BJ (cell line): ENCODE data around the gene AAMP. TPM values are rescaled to one million over a fixed set of nuclear protein-coding genes. Genes with fewer than 3 reads are reported as not detected.
A peak's percentile ranks its signal among the peaks of the same experiment; 100 is the strongest.

Experiments
- CTCF ChIA-PET: fragments of 350-600 bp; formaldehyde crosslinking; extraction: SDS; loops from one replicate; lab custom pipeline; 2021; ENCODE audit warnings: antibody characterized with exemption, inconsistent platforms; lab: Yijun Ruan, JAX
- POLR2A ChIA-PET: fragments of 300-600 bp; sonication (Branson Sonifier 250); formaldehyde crosslinking; extraction: SDS; loops from one replicate; lab custom pipeline; 2021; ENCODE audit warnings: antibody characterized with exemption; lab: Charles Lee
- DNase-seq: peaks from one replicate; pipeline ENCODE4 v3.0.0-alpha.2; 2011; ENCODE audit warnings: low read depth
- H3K27me3 ChIP-seq: 2 replicates; pipeline ENCODE4 v1.6.0; 2011; ENCODE audit warnings: low read length; ENCODE audit not compliant: control insufficient read depth, insufficient read depth
- H3K36me3 ChIP-seq: 2 replicates; pipeline ENCODE4 v1.5.1; 2011; ENCODE audit warnings: low read length; ENCODE audit not compliant: control insufficient read depth, insufficient read depth
- H3K4me3 ChIP-seq: 2 replicates; pipeline ENCODE4 v1.5.1; 2011; ENCODE audit warnings: low read depth, mild to moderate bottlenecking, control low read depth, low read length
- polyA plus RNA-seq: library from polyadenylated mRNA; depleted of rRNA; stranded (reverse); fragments of >200 nt; gene quantifications from 2 replicates; pipeline ENCODE4 v1.2.3, GENCODE V29; 2011
- TF ChIP-seq, protein P1 (sequence below): IDR thresholded peaks from 2 replicates; pipeline ENCODE4 v1.5.1; 2011; ENCODE audit warnings: low read depth, mild to moderate bottlenecking, control low read depth, inconsistent platforms, low read length, moderate library complexity; ENCODE audit not compliant: insufficient read depth

Gene AAMP
- polyA plus RNA-seq, 1 experiment: 84.9 TPM

DNA sequence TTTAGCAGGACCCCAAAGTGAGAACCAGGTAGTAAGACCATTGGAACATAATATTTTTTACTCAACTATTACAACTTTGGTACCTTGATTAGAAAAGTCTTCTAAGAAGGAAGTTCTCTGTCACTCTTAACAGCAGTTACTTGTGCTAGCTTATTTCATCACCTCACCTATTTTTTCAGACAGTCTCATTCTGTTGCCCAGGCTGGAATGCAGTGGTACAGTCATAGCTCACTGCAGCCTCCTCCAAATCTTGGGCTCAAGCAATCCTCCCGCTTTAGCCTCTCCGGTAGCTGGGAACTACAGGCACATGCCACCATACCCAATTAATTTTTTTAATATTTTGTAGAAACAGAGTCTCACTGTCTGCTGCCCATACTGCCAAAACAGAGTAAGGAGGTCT is 34.9 kb downstream of the AAMP start:
- Histone ChIP-seq H3K27me3 (no peaks in the 10 kb centered on the region), H3K36me3 (peaks cover 26% of the 10 kb centered on the region), H3K4me3 (no peak overlapping the region)
- ChIA-PET POLR2A (no interaction called here), CTCF (no interaction called here)
- TF ChIP-seq, protein P1, sequence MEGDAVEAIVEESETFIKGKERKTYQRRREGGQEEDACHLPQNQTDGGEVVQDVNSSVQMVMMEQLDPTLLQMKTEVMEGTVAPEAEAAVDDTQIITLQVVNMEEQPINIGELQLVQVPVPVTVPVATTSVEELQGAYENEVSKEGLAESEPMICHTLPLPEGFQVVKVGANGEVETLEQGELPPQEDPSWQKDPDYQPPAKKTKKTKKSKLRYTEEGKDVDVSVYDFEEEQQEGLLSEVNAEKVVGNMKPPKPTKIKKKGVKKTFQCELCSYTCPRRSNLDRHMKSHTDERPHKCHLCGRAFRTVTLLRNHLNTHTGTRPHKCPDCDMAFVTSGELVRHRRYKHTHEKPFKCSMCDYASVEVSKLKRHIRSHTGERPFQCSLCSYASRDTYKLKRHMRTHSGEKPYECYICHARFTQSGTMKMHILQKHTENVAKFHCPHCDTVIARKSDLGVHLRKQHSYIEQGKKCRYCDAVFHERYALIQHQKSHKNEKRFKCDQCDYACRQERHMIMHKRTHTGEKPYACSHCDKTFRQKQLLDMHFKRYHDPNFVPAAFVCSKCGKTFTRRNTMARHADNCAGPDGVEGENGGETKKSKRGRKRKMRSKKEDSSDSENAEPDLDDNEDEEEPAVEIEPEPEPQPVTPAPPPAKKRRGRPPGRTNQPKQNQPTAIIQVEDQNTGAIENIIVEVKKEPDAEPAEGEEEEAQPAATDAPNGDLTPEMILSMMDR: no peak
- DNase-seq: no peak

DNA sequence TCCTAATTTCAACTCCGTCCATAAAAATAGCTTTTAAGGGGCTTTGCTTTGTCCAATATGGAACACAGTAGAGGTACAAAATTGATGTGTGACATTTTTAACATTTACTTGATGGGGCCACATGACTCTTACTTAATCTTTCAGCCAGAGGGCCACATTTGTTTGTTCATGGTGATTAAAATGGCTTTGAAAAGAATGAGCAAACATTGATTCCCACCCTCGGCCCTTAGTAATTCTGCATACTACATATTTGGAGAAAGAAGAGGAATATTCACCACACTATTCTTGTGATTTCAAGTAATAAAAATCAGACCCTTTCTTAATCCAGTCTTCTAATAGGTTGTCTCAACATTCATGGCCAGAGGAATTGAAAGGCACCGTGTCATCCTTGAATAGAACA is 35.4 kb downstream of the AAMP start:
- no peaks in the 10 kb centered on the region for H3K27me3 ChIP-seq
- ChIA-PET POLR2A (no interaction called here), CTCF (no interaction called here)
- DNase-seq: no peak
- TF ChIP-seq, protein P1: no peak
- H3K36me3 ChIP-seq: peaks cover 26% of the 10 kb centered on the region
- H3K4me3 ChIP-seq: no peak overlapping the region

DNA sequence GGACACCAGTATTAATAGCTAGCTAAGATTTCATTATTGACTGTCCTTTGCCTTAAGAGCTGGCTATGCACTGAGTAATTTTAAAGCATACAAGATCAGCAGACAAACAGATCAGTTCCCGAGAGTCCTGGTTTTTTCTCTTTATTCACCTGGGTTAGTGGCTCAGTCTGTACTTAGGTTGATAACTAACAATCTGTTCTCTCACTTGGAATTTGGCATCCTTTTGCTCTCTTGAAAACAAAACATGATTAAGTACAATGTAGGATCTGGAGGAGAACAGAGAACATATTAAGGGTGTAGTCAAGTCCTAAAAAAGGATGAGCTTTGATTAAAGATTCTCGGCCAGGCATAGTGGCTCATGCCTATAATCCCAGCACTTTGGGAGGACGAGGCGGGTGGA is 36.4 kb downstream of the AAMP start:
- TF ChIP-seq, protein P1: no peak
- ChIA-PET CTCF (no interaction called here), POLR2A (no interaction called here)
- Histone ChIP-seq H3K4me3 (no peak overlapping the region), H3K27me3 (no peaks in the 10 kb centered on the region), H3K36me3 (peaks cover 25% of the 10 kb centered on the region)
- DNase-seq: no peak

DNA sequence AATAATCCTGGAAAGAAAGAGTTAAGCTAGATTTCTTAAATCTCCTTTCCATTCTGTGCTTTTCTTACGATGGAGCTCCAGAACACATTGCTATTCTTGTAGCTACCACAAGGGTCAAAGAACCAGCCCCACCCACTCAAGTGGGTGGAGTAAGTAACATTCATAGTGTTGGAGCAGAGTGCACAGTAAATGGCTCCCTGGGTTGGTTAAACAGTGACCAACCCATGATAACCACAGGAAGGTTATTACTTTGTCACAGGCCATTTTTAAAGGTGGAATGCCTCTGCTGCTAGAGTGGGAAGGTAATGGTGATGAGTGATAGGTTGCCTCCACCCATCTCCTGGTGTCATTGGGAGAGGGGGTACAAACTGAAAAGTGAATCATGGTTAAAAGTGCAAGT is 39.1 kb downstream of the AAMP start:
- Histone ChIP-seq H3K27me3 (no peaks in the 10 kb centered on the region), H3K4me3 (no peak overlapping the region), H3K36me3 (peaks cover 29% of the 10 kb centered on the region)
- ChIA-PET CTCF (interaction anchor here (0.6 to 3.7 kb wide), 5 partner anchors 8 to 40 kb away, joined by 3 to 12 read pairs (median 3); no protein-coding TSS in a partner anchor), POLR2A (no interaction called here)
- DNase-seq: no peak
- TF ChIP-seq, protein P1: 0 out of 2 replicates have a peak, but pooled peaks have one; percentile 6

DNA sequence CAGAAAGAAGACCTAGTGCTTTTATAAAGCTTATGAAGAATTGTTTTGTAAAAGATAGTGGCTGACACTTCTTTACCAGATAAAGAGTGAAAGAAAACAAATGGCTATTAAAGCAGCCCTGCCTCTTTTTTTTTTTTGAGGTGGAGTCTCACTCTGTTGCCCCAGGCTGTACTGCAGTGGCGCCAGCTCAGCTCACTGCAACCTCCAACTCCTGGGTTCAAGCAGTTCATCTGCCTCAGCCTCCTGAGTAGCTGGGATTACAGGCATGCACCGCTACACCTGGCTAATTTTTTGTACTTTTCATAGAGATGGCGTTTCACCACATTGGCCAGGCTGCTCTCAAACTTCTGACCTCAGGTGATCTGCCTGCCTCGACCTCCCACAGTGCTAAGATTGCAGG is 40.1 kb downstream of the AAMP start:
- H3K27me3 ChIP-seq: no peaks in the 10 kb centered on the region
- no peak overlapping the region for H3K4me3 ChIP-seq
- CTCF ChIA-PET: interaction anchor here (1.0 to 3.7 kb wide), 3 partner anchors 28 to 63 kb away, joined by 3 to 12 read pairs (median 8); partner anchors contain the start of gene TMBIM1
- H3K36me3 ChIP-seq: peaks cover 26% of the 10 kb centered on the region
- no peak for DNase-seq
- TF ChIP-seq, protein P1: no peak
- POLR2A ChIA-PET: interaction anchor here (0.7 kb wide), 1 partner anchor 137 kb away, joined by 4 read pairs; no protein-coding TSS in a partner anchor
